Esophagus muscularis mucosa (tissue), 4 donors: ENCODE measurements around the gene SLC25A23.

Source experiments
- EP300 ChIP-seq: sonication (generic); formaldehyde crosslinking; IDR thresholded peaks from one replicate; pipeline ENCODE4 v1.6.1; 2017; ENCODE audit warnings: antibody characterized with exemption
- POLR2A ChIP-seq: fragments of 450-650 bp; IDR thresholded peaks from one replicate; pipeline ENCODE4 v1.6.1; 2017; ENCODE audit warnings: antibody characterized with exemption, moderate library complexity, mild to moderate bottlenecking, low read depth
- POLR2AphosphoS5 ChIP-seq, 2 donors: sonication (generic); formaldehyde crosslinking; IDR thresholded peaks; one replicate each; pipeline ENCODE4 v1.6.1; 2017; ENCODE audit warnings: antibody characterized with exemption in 2 of 2
- TF ChIP-seq, protein P1 (sequence below), 3 experiments: fragments of 200-600 bp in 2 of 3; fragments of 450-650 bp in 1 of 3; sonication (generic) in 2 of 3; IDR thresholded peaks; one replicate each; pipeline ENCODE4 v1.5.1; 2017 to 2019; ENCODE audit warnings: antibody characterized with exemption in 3 of 3, mild to moderate bottlenecking in 2 of 3, moderate library complexity in 1 of 3

DNA sequence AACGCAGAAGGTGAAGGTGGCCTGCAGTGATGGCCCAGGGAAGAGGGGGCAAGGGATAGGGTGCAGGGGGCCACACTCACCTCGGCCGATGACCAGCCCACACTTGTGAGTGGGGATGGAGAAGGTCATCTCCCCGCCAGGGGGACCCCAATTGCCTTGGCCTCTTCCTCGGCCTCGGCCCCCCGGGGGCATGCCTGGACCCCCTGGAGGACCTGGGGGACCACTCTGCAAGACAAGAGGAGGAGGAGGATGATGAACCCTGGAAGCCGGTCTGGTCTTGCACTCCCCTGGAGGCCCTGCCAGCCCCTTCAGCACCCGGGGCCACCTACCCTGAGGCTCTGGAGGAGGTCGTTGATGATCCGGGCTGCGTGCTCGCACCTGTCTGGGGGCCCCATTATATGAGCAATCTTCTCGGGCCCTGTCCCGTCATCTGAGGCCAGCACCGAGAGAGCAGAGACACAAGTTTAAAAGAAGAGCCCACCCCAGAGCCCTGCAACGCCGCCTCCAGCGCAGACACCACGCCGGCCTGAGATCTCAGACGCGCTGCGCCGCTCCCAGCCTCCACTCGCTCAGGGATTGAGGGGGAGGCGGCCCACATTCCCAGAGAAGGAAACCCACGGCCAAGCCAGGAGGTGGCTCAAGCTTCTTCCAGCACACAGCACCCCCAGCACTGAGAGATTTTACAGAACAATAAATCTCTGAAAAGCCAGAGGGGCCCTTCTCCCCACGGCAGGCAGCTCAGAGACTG is 42.8 kb downstream of the SLC25A23 start:
- TF ChIP-seq, protein P1, sequence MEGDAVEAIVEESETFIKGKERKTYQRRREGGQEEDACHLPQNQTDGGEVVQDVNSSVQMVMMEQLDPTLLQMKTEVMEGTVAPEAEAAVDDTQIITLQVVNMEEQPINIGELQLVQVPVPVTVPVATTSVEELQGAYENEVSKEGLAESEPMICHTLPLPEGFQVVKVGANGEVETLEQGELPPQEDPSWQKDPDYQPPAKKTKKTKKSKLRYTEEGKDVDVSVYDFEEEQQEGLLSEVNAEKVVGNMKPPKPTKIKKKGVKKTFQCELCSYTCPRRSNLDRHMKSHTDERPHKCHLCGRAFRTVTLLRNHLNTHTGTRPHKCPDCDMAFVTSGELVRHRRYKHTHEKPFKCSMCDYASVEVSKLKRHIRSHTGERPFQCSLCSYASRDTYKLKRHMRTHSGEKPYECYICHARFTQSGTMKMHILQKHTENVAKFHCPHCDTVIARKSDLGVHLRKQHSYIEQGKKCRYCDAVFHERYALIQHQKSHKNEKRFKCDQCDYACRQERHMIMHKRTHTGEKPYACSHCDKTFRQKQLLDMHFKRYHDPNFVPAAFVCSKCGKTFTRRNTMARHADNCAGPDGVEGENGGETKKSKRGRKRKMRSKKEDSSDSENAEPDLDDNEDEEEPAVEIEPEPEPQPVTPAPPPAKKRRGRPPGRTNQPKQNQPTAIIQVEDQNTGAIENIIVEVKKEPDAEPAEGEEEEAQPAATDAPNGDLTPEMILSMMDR (IDR thresholded peaks at IDR 0.05), result no peak
- no peak for TF ChIP-seq POLR2A
- TF ChIP-seq POLR2AphosphoS5 (IDR thresholded peaks at IDR 0.05), result no peak
- TF ChIP-seq EP300, result no peak
